Esophagus muscularis mucosa (tissue), 3 donors: ENCODE data around the gene STRIP2.

Source experiments
- POLR2AphosphoS5 ChIP-seq, 2 donors: sonication (generic); formaldehyde crosslinking; IDR thresholded peaks; one replicate each; pipeline ENCODE4 v1.6.1; 2017; ENCODE audit warnings: antibody characterized with exemption in 2 of 2
- TF ChIP-seq, protein P1 (sequence below), 3 experiments: fragments of 200-600 bp in 2 of 3; fragments of 450-650 bp in 1 of 3; sonication (generic) in 2 of 3; IDR thresholded peaks; one replicate each; pipeline ENCODE4 v1.5.1; 2017 to 2019; ENCODE audit warnings: antibody characterized with exemption in 3 of 3, mild to moderate bottlenecking in 2 of 3, moderate library complexity in 1 of 3

DNA sequence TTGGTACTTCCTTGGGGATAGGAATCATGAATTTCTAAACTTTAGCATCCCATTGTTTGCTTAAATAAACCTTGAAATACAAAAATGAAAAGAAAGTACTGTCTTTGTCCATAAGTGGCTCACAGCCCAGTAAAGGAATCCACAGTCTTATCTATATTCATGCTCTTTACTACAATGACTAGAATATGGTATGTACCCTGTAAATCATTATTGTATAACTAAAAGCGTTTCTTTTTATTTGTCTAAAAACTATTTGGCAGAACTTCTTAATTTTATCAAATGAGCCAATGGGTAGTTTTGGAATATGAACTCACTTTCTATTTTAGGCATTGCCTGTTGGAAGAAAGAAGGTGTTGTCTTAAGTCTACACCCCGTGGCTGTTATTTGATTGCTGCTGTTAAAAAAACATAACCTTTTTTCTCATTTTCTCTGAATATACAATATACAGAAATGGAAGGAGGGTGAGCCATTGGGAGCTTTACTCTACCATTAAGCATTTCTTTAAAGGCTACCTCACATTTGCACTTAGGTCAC is 12.4 kb upstream of the STRIP2 start:
- TF ChIP-seq, protein P1, sequence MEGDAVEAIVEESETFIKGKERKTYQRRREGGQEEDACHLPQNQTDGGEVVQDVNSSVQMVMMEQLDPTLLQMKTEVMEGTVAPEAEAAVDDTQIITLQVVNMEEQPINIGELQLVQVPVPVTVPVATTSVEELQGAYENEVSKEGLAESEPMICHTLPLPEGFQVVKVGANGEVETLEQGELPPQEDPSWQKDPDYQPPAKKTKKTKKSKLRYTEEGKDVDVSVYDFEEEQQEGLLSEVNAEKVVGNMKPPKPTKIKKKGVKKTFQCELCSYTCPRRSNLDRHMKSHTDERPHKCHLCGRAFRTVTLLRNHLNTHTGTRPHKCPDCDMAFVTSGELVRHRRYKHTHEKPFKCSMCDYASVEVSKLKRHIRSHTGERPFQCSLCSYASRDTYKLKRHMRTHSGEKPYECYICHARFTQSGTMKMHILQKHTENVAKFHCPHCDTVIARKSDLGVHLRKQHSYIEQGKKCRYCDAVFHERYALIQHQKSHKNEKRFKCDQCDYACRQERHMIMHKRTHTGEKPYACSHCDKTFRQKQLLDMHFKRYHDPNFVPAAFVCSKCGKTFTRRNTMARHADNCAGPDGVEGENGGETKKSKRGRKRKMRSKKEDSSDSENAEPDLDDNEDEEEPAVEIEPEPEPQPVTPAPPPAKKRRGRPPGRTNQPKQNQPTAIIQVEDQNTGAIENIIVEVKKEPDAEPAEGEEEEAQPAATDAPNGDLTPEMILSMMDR (IDR thresholded peaks at IDR 0.05) = no peak
- TF ChIP-seq POLR2AphosphoS5 (IDR thresholded peaks at IDR 0.05) = no peak
